K562 (cell line): Measurements from ENCODE around the gene GANAB. TPM values are rescaled to one million over a fixed set of nuclear protein-coding genes. Genes with fewer than 3 reads are reported as not detected.

Source experiments
- CXXC5 ChIP-seq: fragments of 250-450 bp; sonication (Bioruptor Pico); IDR thresholded peaks from 2 replicates; pipeline ENCODE4 v1.8.0; 2022; ENCODE audit warnings: inconsistent platforms, mild to moderate bottlenecking, moderate library complexity
- MAZ ChIP-seq, 2 experiments: fragments of 450-650 bp in 1 of 2; sonication (generic) in 1 of 2; formaldehyde crosslinking; IDR thresholded peaks in 1 of 2; conservative IDR thresholded peaks in 1 of 2; 2 replicates each; pipeline versions ENCODE4 v1.4.0 to v1.5.0; 2020; ENCODE audit warnings: mild to moderate bottlenecking in 1 of 2, missing genetic modification reagents in 1 of 2
- RCOR1 ChIP-seq, 2 experiments: IDR thresholded peaks; 2 replicates each; pipeline ENCODE4 v1.6.1; 2012; ENCODE audit warnings: low read depth in 2 of 2, low read length in 2 of 2, borderline replicate concordance in 1 of 2, improper control_type of control experiment in 1 of 2
- ZBTB7A ChIP-seq: IDR thresholded peaks from 2 replicates; pipeline ENCODE4 v1.6.1; 2011; ENCODE audit warnings: low read depth, mild to moderate bottlenecking, low read length, moderate library complexity, borderline replicate concordance; ENCODE audit not compliant: control insufficient read depth
- ZZZ3 ChIP-seq: fragments of 450-650 bp; IDR thresholded peaks from 2 replicates; pipeline ENCODE4 v1.6.1; 2016; ENCODE audit warnings: antibody characterized with exemption, mild to moderate bottlenecking, moderate library complexity
- polyA plus RNA-seq, 8 experiments: library from polyadenylated mRNA; depleted of rRNA in 4 of 8; stranded (reverse) in 5 of 8; unstranded in 3 of 8; fragments of >200 nt; fragmentation: Nextera tagmentation in 2 of 8; fragmentation: Illumina TruSeq in 1 of 8; extraction: Ambion mirVana in 2 of 8; extraction: Trizol in 1 of 8; gene quantifications; 2 replicates each; pipeline versions ENCODE4 v1.2.1 to v1.2.3, GENCODE V29; 2011 to 2014; ENCODE audit warnings: inconsistent platforms in 1 of 8, missing spikeins in 1 of 8
- total RNA-seq, 7 experiments: library from RNA; depleted of rRNA in 6 of 7; stranded (reverse); fragments of >200 nt in 6 of 7; fragmentation: Illumina TruSeq in 2 of 7; extraction: Trizol in 2 of 7; gene quantifications; 2 replicates each; pipeline versions ENCODE4 v1.2.1 to v1.2.3, GENCODE V29; 2011 to 2021; ENCODE audit warnings: low replicate concordance in 1 of 7
- TF ChIP-seq, protein P1 (sequence below): sonication (generic); formaldehyde crosslinking; IDR thresholded peaks from 2 replicates; pipeline ENCODE4 v1.8.0; 2022; ENCODE audit warnings: mild to moderate bottlenecking, missing genetic modification reagents
- TF ChIP-seq, protein P2 (sequence below): fragments of 150-350 bp; IDR thresholded peaks from 2 replicates; pipeline ENCODE4 v1.6.1; 2014; ENCODE audit warnings: low read depth, mild to moderate bottlenecking, low read length, borderline replicate concordance
- TF ChIP-seq, protein P3 (sequence below): fragments of 250-450 bp; sonication (Bioruptor Pico); IDR thresholded peaks from 2 replicates; pipeline ENCODE4 v1.5.0; 2021; ENCODE audit warnings: mild to moderate bottlenecking, moderate library complexity
- TF ChIP-seq, protein P4 (sequence below): fragments of 450-650 bp; formaldehyde crosslinking; conservative IDR thresholded peaks from 2 replicates; pipeline ENCODE4 v1.4.0; 2022; ENCODE audit warnings: mild to moderate bottlenecking, missing genetic modification characterization
- TF ChIP-seq, protein P5 (sequence below): fragments of 450-650 bp; IDR thresholded peaks from 2 replicates; pipeline ENCODE4 v1.6.1; 2016; ENCODE audit warnings: missing biosample characterization, missing genetic modification characterization

Gene GANAB
- total and polyA plus RNA-seq, 9 of the 15 experiments (the other 6 are each of a cell fraction or from before 2014, with no cell fraction given): 6.5 to 284 (median 161) TPM

DNA sequence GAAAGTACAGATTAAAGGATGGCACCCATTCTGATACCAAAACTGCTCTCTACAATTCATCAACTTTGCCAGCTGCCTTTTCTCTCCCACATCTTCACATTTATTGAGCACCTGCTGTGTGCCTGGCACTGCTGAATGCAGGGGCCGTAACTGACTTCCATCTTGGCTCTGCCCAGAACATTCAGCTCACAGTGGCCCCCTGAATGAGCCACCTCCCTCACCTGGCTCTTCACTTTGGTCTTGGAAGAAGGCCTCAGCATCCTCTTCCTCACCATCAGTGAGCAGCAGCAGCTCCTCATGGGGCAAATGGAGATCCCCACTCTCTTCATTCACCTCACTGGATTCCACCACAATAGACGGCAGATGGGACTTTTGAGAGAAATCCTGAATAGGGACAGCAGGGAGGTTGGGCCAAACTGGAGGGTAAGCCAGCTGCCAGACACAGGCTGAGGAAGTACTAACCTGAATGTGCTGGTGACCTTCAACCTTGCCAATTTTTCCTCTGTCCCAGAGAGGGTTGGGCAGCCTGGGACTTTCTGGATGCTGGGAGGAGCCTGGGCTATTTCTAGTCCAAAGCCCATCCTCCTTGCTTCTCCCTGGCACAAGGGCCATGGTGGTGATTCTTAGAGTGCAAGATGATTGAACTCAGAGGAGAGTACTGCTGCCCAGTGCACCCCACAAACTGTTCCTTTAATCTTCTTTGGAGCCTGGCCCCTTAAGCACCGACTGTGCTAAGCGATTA is 23.2 kb upstream of the GANAB start (continued):
- TF ChIP-seq, protein P1, sequence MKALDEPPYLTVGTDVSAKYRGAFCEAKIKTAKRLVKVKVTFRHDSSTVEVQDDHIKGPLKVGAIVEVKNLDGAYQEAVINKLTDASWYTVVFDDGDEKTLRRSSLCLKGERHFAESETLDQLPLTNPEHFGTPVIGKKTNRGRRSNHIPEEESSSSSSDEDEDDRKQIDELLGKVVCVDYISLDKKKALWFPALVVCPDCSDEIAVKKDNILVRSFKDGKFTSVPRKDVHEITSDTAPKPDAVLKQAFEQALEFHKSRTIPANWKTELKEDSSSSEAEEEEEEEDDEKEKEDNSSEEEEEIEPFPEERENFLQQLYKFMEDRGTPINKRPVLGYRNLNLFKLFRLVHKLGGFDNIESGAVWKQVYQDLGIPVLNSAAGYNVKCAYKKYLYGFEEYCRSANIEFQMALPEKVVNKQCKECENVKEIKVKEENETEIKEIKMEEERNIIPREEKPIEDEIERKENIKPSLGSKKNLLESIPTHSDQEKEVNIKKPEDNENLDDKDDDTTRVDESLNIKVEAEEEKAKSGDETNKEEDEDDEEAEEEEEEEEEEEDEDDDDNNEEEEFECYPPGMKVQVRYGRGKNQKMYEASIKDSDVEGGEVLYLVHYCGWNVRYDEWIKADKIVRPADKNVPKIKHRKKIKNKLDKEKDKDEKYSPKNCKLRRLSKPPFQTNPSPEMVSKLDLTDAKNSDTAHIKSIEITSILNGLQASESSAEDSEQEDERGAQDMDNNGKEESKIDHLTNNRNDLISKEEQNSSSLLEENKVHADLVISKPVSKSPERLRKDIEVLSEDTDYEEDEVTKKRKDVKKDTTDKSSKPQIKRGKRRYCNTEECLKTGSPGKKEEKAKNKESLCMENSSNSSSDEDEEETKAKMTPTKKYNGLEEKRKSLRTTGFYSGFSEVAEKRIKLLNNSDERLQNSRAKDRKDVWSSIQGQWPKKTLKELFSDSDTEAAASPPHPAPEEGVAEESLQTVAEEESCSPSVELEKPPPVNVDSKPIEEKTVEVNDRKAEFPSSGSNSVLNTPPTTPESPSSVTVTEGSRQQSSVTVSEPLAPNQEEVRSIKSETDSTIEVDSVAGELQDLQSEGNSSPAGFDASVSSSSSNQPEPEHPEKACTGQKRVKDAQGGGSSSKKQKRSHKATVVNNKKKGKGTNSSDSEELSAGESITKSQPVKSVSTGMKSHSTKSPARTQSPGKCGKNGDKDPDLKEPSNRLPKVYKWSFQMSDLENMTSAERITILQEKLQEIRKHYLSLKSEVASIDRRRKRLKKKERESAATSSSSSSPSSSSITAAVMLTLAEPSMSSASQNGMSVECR (CRISPR knock-in tag): 0 out of 2 replicates have a peak, but pooled peaks have one; percentile 28
- TF ChIP-seq ZZZ3: no peak
- TF ChIP-seq, protein P2, sequence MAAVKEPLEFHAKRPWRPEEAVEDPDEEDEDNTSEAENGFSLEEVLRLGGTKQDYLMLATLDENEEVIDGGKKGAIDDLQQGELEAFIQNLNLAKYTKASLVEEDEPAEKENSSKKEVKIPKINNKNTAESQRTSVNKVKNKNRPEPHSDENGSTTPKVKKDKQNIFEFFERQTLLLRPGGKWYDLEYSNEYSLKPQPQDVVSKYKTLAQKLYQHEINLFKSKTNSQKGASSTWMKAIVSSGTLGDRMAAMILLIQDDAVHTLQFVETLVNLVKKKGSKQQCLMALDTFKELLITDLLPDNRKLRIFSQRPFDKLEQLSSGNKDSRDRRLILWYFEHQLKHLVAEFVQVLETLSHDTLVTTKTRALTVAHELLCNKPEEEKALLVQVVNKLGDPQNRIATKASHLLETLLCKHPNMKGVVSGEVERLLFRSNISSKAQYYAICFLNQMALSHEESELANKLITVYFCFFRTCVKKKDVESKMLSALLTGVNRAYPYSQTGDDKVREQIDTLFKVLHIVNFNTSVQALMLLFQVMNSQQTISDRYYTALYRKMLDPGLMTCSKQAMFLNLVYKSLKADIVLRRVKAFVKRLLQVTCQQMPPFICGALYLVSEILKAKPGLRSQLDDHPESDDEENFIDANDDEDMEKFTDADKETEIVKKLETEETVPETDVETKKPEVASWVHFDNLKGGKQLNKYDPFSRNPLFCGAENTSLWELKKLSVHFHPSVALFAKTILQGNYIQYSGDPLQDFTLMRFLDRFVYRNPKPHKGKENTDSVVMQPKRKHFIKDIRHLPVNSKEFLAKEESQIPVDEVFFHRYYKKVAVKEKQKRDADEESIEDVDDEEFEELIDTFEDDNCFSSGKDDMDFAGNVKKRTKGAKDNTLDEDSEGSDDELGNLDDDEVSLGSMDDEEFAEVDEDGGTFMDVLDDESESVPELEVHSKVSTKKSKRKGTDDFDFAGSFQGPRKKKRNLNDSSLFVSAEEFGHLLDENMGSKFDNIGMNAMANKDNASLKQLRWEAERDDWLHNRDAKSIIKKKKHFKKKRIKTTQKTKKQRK: no peak
- no peak for TF ChIP-seq ZBTB7A
- TF ChIP-seq MAZ (CRISPR knock-in tag; conservative IDR thresholded peaks at IDR 0.05 in 1 of 2, IDR thresholded peaks at IDR 0.05 in 1 of 2): no peak
- TF ChIP-seq, protein P3, sequence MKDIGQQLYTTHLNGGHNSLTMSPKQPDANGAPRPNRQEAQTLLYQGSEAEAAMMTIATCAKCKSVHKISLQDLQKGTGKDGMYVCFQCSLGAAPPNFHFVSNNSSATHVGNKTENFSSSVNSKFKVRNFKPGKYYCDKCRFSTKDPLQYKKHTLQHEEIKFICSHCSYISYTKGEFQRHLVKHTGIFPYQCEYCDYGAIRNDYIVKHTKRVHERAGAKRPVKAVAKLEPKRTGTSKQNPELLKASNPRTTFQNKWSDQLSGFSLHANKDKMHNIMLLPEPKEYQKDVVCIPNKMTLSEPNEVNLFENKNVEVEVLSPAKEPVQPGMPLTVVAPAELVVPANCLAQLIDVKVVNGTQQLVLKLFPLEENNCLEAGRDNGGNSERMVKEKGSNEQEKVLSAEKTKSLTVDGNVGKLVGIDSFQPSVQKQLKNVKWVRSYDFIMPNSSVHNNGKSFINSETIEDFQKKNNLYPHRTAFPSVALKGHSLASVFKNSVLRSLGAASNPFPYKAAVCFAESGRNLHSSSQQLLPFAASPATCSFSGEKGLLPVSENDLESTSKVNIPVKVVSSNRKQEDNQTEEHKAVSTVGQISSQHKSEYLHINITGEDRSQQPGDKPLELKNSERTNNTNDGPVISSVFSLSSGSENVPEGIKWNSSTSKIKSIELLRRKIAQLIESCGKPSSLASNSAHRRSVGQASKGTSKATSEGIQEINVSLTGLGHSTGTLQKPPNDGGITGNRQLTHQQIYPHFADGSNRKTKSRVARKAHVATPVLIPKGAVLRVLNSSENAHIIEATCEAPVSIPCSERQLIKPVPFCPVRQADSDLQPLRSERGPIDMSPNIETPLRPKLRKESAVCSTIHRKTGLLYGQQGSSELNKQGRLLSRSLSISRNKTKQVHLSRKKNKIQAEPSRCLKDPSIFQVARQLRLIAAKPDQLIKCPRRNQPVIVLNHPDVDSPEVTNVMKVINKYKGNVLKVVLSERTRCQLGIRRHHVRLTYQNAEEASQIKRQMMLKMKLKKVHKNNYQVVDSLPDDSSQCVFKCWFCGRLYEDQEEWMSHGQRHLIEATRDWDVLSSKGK (CRISPR knock-in tag): no peak
- TF ChIP-seq RCOR1 (IDR thresholded peaks at IDR 0.05; ENCODE audit: borderline replicate concordance in 1 of 2, low read depth in 2 of 2, low read length in 2 of 2): no peak
- TF ChIP-seq, protein P4, sequence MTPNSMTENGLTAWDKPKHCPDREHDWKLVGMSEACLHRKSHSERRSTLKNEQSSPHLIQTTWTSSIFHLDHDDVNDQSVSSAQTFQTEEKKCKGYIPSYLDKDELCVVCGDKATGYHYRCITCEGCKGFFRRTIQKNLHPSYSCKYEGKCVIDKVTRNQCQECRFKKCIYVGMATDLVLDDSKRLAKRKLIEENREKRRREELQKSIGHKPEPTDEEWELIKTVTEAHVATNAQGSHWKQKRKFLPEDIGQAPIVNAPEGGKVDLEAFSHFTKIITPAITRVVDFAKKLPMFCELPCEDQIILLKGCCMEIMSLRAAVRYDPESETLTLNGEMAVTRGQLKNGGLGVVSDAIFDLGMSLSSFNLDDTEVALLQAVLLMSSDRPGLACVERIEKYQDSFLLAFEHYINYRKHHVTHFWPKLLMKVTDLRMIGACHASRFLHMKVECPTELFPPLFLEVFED (CRISPR knock-in tag): no peak
- 0 out of 2 replicates have a peak, but pooled peaks have one; percentile 5 for TF ChIP-seq CXXC5 (CRISPR knock-in tag)
- TF ChIP-seq, protein P5, sequence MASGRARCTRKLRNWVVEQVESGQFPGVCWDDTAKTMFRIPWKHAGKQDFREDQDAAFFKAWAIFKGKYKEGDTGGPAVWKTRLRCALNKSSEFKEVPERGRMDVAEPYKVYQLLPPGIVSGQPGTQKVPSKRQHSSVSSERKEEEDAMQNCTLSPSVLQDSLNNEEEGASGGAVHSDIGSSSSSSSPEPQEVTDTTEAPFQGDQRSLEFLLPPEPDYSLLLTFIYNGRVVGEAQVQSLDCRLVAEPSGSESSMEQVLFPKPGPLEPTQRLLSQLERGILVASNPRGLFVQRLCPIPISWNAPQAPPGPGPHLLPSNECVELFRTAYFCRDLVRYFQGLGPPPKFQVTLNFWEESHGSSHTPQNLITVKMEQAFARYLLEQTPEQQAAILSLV (tag): no peak
